ENCODE measurements around the gene DNAJB6.

DNA sequence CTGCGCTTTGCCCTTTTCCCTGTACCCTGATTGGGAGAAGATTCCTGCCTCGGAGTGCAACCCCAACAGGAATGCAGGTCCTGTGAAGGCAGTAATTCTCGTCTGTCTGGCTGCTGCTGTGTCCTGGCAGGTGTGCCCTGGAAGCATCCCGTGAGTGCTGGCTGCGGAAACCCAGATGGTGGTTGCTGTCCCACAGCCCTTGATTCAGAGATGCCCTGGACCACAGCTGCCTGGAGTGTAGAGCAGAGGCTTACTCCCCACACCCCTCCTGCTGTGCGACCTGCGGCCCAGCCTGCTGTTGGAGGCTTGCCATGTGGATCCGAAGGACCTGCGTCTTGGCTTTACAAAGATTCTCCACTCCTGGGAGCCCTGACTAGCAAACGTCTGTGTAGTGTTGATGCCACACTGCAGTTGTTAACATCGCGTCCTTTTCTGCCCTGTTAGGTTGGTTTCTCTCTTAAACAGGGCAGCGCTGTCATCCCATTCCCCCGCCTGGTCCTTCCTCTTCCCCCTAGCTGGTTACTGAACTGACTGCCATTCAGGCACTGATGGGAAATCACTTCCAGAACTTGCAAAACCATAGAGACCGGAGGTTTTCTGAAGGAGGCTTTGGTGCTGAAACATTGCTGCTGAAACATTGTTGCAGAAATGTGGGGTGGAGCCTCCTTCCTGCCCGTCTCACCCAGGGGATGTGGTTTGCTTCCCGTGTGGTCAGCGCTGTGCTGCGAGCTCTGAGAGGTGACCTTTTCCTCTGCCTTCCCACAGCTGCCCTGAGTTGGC is 53.3 kb downstream of the DNAJB6 start:
- TF ChIP-seq EZH2phosphoT487 (IDR thresholded peaks at IDR 0.05; ENCODE audit: low read depth, severe bottlenecking, unreplicated experiment) (no peak), CTCF (IDR thresholded peaks at IDR 0.05; ENCODE audit: poor library complexity) (no peak)

All from hepatocyte (in vitro differentiated cells).